ENCODE results near the gene F5. TPM values are rescaled to one million over a fixed set of nuclear protein-coding genes. Genes with fewer than 3 reads are reported as not detected.

Gene F5
- total RNA-seq, 1 donor from 2014 or later = not detected

- FAIRE-seq (no peak), DNase-seq (ENCODE audit: low spot score in 2 of 2) (no peak)
Measured at GRCh38 chr1:169588785-169589485, 2.7 kb upstream of the F5 start.

- no peak for DNase-seq (ENCODE audit: low spot score in 2 of 2)
- no peak for FAIRE-seq
Measured at GRCh38 chr1:169588112-169588511, 1.8 kb upstream of the F5 start.

- FAIRE-seq (no peak), DNase-seq (ENCODE audit: low spot score in 2 of 2) (no peak)
Measured at GRCh38 chr1:169586067-169586394, 250 bp downstream of the F5 start.

GRCh38 chr1:169585181-169585580 lies 1.1 kb downstream of the F5 start:
- DNase-seq (ENCODE audit: low spot score in 2 of 2) (no peak), FAIRE-seq (no peak)

GRCh38 chr1:169584483-169585144 lies 1.7 kb downstream of the F5 start:
- DNase-seq (ENCODE audit: low spot score in 2 of 2) (no peak), FAIRE-seq (no peak)

- DNase-seq (ENCODE audit: low spot score in 2 of 2) (no peak), FAIRE-seq (no peak)
Measured at GRCh38 chr1:169577981-169578738, 8.1 kb downstream of the F5 start.

- no peak for FAIRE-seq
- DNase-seq (ENCODE audit: low spot score in 2 of 2) = no peak
Measured at GRCh38 chr1:169576935-169577331, 9.3 kb downstream of the F5 start.

GRCh38 chr1:169576241-169576934 lies 9.9 kb downstream of the F5 start:
- DNase-seq (ENCODE audit: low spot score in 2 of 2) = no peak
- FAIRE-seq = no peak

GRCh38 chr1:169574336-169574735 lies 11.9 kb downstream of the F5 start:
- FAIRE-seq = no peak

GRCh38 chr1:169572187-169572586 lies 14.1 kb downstream of the F5 start:
- no peak for DNase-seq (ENCODE audit: low spot score in 2 of 2)
- FAIRE-seq = no peak

More at GRCh38 chr1:169574336-169574735, 11.9 kb downstream of the F5 start:
- DNase-seq (ENCODE audit: low spot score in 2 of 2) = no peak

GRCh38 chr1:169571450-169571849 lies 14.8 kb downstream of the F5 start:
- DNase-seq (ENCODE audit: low spot score in 2 of 2) (no peak), FAIRE-seq (no peak)

GRCh38 chr1:169570172-169570574 lies 16.1 kb downstream of the F5 start:
- FAIRE-seq (no peak), DNase-seq (ENCODE audit: low spot score in 2 of 2) (no peak)

GRCh38 chr1:169568497-169568896 lies 17.8 kb downstream of the F5 start:
- no peak for FAIRE-seq
- no peak for DNase-seq (ENCODE audit: low spot score in 2 of 2)

- no peak for DNase-seq (ENCODE audit: low spot score in 2 of 2)
- FAIRE-seq = no peak
Measured at GRCh38 chr1:169565335-169566271, 20.7 kb downstream of the F5 start.

- no peak for DNase-seq (ENCODE audit: low spot score in 2 of 2)
- FAIRE-seq = no peak
Measured at GRCh38 chr1:169563650-169564049, 22.6 kb downstream of the F5 start.

- no peak for DNase-seq (ENCODE audit: low spot score in 2 of 2)
- FAIRE-seq = no peak
Measured at GRCh38 chr1:169563019-169563615, 23.2 kb downstream of the F5 start.

- no peak for DNase-seq (ENCODE audit: low spot score in 2 of 2)
- no peak for FAIRE-seq
Measured at GRCh38 chr1:169561692-169562091, 24.6 kb downstream of the F5 start.

- FAIRE-seq = no peak
Measured at GRCh38 chr1:169557131-169557530, 29.1 kb downstream of the F5 start.

GRCh38 chr1:169550294-169550693 lies 36.0 kb downstream of the F5 start:
- DNase-seq (ENCODE audit: low spot score in 2 of 2) (peak in 1 of 2 donors; percentile 25), FAIRE-seq (no peak)

More at GRCh38 chr1:169557131-169557530, 29.1 kb downstream of the F5 start:
- DNase-seq (ENCODE audit: low spot score in 2 of 2) = no peak
